Heart left ventricle (tissue), 13 donors: ENCODE data around the gene SERPINA9.

Experiments used
- CTCF ChIP-seq, 12 donors: fragments of 200-600 bp; sonication (generic) in 4 of 12; IDR thresholded peaks; one replicate each; pipeline versions ENCODE4 v1.5.0 to v1.8.0; 2018 to 2022; ENCODE audit warnings: antibody characterized with exemption in 12 of 12, mild to moderate bottlenecking in 5 of 12
- POLR2A ChIP-seq, 2 donors: fragments of 450-650 bp; IDR thresholded peaks; one replicate each; pipeline ENCODE4 v1.6.1; 2017; ENCODE audit warnings: antibody characterized with exemption in 2 of 2, mild to moderate bottlenecking in 2 of 2, moderate library complexity in 2 of 2
- donor health status: ischemic (EF 13 %, LVEDD 7.1; RV severe dilation, severe dysfunction).
- donor health status: DM: no; HTN: yes; CAD: no.
- donor health status: DM: no; HTN: no; CAD: no.
- donor health status: ischemic (EF 25% LVEDD 6.9; RV normal size, moderate dysfunction).
- donor health status: ischemic (EF 25% LVEDD 5.7; RV mildly dilated, moderate dysfunction).
- donor health status: ischemic (EF 35%, LVEDD 5.7; RV mildly dilated, moderate dysfunction).
- donor health status: nonischemic (EF 11% LVEDD 7.7; RV severe dilation, severe dysfunction).
- donor health status: DM: yes; HTN: yes; CAD: no.
- donor health status: PGD.
- donor health status: ischemic (EF 29% LVEDD 5.4; RV normal size, mild dysfunction).
- donor health status: nonischemic (EF 23%, LVEDD 6.1; RV moderate dilation, normal function).

DNA sequence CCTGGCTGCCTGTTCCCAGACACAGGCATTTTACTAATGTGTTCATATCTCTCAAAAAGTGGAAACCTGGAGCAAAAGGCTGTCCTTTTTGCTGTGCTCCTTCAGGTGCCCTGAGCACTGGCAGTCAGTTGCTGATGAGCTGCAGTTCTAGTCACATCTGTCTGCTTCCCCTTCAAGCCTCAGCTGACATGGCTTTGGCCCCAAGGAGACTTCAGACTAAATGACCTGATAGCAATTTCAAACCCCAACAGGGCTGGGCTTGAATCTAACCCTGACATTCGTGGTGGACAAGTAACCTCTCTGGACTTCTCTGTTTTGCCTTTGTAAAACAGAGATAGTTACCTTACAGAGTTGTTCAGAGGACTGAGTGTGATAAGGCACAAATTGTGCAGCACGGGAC, 5.7 kb downstream of the SERPINA9 start:
- TF ChIP-seq CTCF (IDR thresholded peaks at IDR 0.05): no peak
- no peak for TF ChIP-seq POLR2A (IDR thresholded peaks at IDR 0.05)
